SH-SY5Y (cell line): ENCODE results near the gene BLMH.

Experiments used
- GATA2 ChIP-seq: IDR thresholded peaks from 2 replicates; pipeline ENCODE4 v1.6.1; 2011; ENCODE audit warnings: mild to moderate bottlenecking, low read depth, low read length
- GATA3 ChIP-seq: IDR thresholded peaks from 2 replicates; pipeline ENCODE4 v1.6.1; 2011; ENCODE audit warnings: low read depth, mild to moderate bottlenecking, low read length, moderate library complexity

DNA sequence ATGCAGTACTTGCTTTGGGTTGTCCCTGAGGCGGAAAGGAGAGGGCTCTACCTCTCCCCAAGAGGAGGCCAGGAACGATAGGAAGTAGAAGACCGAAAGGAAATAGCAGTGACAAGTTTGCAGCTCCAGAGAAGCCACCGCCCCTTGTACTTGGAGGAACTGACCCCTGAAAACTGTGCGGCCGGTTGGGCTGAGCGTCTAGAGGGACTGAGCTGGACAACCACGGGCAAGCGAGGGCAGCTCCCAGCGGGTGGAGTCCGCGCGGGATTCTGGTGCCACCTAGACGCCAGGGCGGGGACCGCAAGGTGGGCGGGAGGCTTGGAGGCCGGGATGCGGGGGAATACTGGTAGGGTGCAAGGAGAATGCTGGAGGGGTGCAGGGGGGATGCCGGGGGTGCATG, 55.0 kb downstream of the BLMH start:
- TF ChIP-seq GATA2 (no peak), GATA3 (no peak)
